ENCODE data around the gene GTPBP2. TPM values are rescaled to one million over a fixed set of nuclear protein-coding genes. Genes with fewer than 3 reads are reported as not detected.

GTPBP2 gene
- total and polyA plus RNA-seq, 2 of the 4 experiments (the other 2 are of a cell fraction): 38.4 to 86.6 TPM

DNA sequence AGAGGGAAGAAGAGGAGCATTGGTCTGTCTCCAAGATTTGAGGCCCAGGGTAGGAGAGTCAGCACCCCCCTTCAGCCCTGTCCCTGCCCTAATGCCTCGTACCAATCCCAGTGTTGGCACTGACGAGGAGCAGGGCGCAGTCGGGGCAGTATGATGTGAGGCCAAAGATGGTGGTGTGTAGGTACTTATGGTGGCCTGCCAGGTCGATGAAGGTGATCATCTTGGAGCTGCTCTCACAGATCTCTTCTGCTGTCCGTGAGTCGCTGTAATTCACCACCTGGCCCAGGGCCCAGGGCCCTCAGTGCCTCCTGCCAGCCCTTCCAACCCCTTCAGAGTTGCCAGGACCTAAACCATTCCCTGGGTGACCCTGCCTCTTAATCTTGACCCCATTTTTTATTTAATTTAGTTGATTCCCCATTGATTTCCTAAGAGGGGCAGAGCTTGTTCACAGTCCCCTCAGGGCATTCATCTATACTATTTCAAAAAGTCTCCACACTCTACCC lies 4.2 kb downstream of the GTPBP2 start:
- dilution Hi-C loops (cut with HindIII; ENCODE audit: low sequenced_read_pairs, unreplicated experiment): no loop called here
- CTCF ChIA-PET: interaction anchor here (0.6 kb wide), 1 partner anchor 9 kb away, joined by 6 read pairs; no protein-coding TSS in a partner anchor

More for the DNA sequence above, 4.2 kb downstream of the GTPBP2 start:
- Histone ChIP-seq H3K9me1 (ENCODE audit: insufficient read depth, low read length) (peaks cover 32% of the 10 kb centered on the region), H3K23ac (ENCODE audit: low read depth, low read length) (no peak overlapping the region), H3K4ac (ENCODE audit: low read depth, low read length) (no peak overlapping the region), H3K56ac (ENCODE audit: extremely low read depth, insufficient read depth, low read length) (no peak overlapping the region), H3K4me1 (ENCODE audit: control insufficient read depth, insufficient read depth, low read length) (peaks cover 6% of the 10 kb centered on the region), H3K79me1 (ENCODE audit: low read depth in 1 of 2, low read length in 2 of 2) (peaks cover 49 to 86% of the 10 kb centered on the region in 2 experiments), H2BK120ac (ENCODE audit: low read depth, low read length) (no peak overlapping the region), H4K8ac (ENCODE audit: low read depth in 2 of 2, low read length in 2 of 2) (no peak overlapping the region), H2AFZ (replicated peaks; ENCODE audit: low read length, poor library complexity) (no peak overlapping the region), H4K5ac (ENCODE audit: low read depth, low read length) (no peak overlapping the region), H3K4me3 (ENCODE audit: insufficient read depth, low read depth, low read length) (no peak overlapping the region), H4K91ac (ENCODE audit: insufficient read depth, low read depth, low read length) (no peak overlapping the region), H2BK15ac (ENCODE audit: low read depth, low read length) (no peak overlapping the region), H3K27me3 (ENCODE audit: control insufficient read depth, insufficient read depth, low read length) (no peaks in the 10 kb centered on the region), H3K14ac (replicated peaks; ENCODE audit: low read depth, low read length) (no peak overlapping the region), H2AK5ac (ENCODE audit: low read depth, low read length) (no peak overlapping the region), H3K18ac (ENCODE audit: low read depth, low read length) (no peak overlapping the region), H3K36me3 (ENCODE audit: control insufficient read depth, insufficient read depth, low read length) (peaks cover 58% of the 10 kb centered on the region), H3K27ac (ENCODE audit: insufficient read depth, low read length) (no peak overlapping the region), H3K4me2 (ENCODE audit: low read depth, low read length) (no peak overlapping the region), H2BK20ac (ENCODE audit: low read depth, low read length) (no peak overlapping the region), H4K20me1 (ENCODE audit: insufficient read depth, low read length) (no peaks in the 10 kb centered on the region; the same call in 1 of the 2 replicates), H2BK5ac (ENCODE audit: low read depth, low read length, poor library complexity, severe bottlenecking) (no peak overlapping the region), H3K9me3 (ENCODE audit: control insufficient read depth, insufficient read depth, low read length) (no peaks in the 10 kb centered on the region), H2AK9ac (replicated peaks; ENCODE audit: low read depth, low read length, poor library complexity) (peak overlapping the region; percentile 67), H3K9ac (ENCODE audit: low read depth, low read length) (no peak overlapping the region)
- ATAC-seq (ENCODE audit: low read depth): no peak
- no TSS peak for BruUV-seq (replicated peaks)
- WGBS, 2 experiments (ENCODE audit: extremely low coverage in 2 of 2, insufficient read length in 1 of 2): 100% methylated on average over 2 of the region's 7 CpGs; no CpG with 5 or more reads in 1 of the 2 experiments
- in situ Hi-C loops (cut with MboI; ENCODE audit: low sequenced_read_pairs) (no loop called here), intact Hi-C loops (cut with micrococcal nuclease) (loop anchor here (5.0 kb wide), 1 partner anchor 147 kb away; the partner anchor contains the start of gene VEGFA)
- no peak for DNase-seq
- POLR2A ChIA-PET (ENCODE audit: unreplicated experiment): no interaction called here
- TF ChIP-seq MAZ (IDR thresholded peaks at IDR 0.05; ENCODE audit: borderline replicate concordance, low read depth, low read length): no peak
- TF ChIP-seq, protein P1, sequence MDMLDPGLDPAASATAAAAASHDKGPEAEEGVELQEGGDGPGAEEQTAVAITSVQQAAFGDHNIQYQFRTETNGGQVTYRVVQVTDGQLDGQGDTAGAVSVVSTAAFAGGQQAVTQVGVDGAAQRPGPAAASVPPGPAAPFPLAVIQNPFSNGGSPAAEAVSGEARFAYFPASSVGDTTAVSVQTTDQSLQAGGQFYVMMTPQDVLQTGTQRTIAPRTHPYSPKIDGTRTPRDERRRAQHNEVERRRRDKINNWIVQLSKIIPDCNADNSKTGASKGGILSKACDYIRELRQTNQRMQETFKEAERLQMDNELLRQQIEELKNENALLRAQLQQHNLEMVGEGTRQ (IDR thresholded peaks at IDR 0.05; ENCODE audit: low read depth, low read length): no peak
- TF ChIP-seq RFX5 (IDR thresholded peaks at IDR 0.05; ENCODE audit: low read depth, low read length): no peak
- no peak for TF ChIP-seq CEBPB (IDR thresholded peaks at IDR 0.05; ENCODE audit: low read depth, low read length)
- no peak for TF ChIP-seq CHD1 (IDR thresholded peaks at IDR 0.05; ENCODE audit: low read depth, low read length)
- TF ChIP-seq, protein P2, sequence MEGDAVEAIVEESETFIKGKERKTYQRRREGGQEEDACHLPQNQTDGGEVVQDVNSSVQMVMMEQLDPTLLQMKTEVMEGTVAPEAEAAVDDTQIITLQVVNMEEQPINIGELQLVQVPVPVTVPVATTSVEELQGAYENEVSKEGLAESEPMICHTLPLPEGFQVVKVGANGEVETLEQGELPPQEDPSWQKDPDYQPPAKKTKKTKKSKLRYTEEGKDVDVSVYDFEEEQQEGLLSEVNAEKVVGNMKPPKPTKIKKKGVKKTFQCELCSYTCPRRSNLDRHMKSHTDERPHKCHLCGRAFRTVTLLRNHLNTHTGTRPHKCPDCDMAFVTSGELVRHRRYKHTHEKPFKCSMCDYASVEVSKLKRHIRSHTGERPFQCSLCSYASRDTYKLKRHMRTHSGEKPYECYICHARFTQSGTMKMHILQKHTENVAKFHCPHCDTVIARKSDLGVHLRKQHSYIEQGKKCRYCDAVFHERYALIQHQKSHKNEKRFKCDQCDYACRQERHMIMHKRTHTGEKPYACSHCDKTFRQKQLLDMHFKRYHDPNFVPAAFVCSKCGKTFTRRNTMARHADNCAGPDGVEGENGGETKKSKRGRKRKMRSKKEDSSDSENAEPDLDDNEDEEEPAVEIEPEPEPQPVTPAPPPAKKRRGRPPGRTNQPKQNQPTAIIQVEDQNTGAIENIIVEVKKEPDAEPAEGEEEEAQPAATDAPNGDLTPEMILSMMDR (conservative IDR thresholded peaks at IDR 0.05; ENCODE audit: low read depth, low read length): no peak
- no peak for TF ChIP-seq SMC3 (IDR thresholded peaks at IDR 0.05; ENCODE audit: low read depth, low read length)
- no peak for TF ChIP-seq RCOR1 (IDR thresholded peaks at IDR 0.05; ENCODE audit: insufficient replicate concordance, low read length)
- no peak for TF ChIP-seq NFE2L2 (IDR thresholded peaks at IDR 0.05; ENCODE audit: low read depth, low read length)
- TF ChIP-seq MAFK (IDR thresholded peaks at IDR 0.05; ENCODE audit: low read depth, low read length): no peak
- TF ChIP-seq, protein P3, sequence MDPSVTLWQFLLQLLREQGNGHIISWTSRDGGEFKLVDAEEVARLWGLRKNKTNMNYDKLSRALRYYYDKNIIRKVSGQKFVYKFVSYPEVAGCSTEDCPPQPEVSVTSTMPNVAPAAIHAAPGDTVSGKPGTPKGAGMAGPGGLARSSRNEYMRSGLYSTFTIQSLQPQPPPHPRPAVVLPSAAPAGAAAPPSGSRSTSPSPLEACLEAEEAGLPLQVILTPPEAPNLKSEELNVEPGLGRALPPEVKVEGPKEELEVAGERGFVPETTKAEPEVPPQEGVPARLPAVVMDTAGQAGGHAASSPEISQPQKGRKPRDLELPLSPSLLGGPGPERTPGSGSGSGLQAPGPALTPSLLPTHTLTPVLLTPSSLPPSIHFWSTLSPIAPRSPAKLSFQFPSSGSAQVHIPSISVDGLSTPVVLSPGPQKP (IDR thresholded peaks at IDR 0.05; ENCODE audit: borderline replicate concordance, low read depth, low read length): no peak
- TF ChIP-seq BHLHE40 (IDR thresholded peaks at IDR 0.05; ENCODE audit: low read depth, low read length): no peak
- TF ChIP-seq RAD21 (IDR thresholded peaks at IDR 0.05; ENCODE audit: low read length): no peak
- TF ChIP-seq MXI1 (IDR thresholded peaks at IDR 0.05; ENCODE audit: borderline replicate concordance, low read depth, low read length): no peak

Measured in IMR-90 (cell line).